ENCODE measurements around the gene WWTR1.

GRCh38 chr3:149529099-149529498, 128.7 kb downstream of the WWTR1 start:
- TF ChIP-seq CTCF (IDR thresholded peaks at IDR 0.05) (no peak), POLR2A (IDR thresholded peaks at IDR 0.05) (no peak)

Data from uterus (tissue), 2 donors.